Measurements from ENCODE around the gene MCC.

DNA sequence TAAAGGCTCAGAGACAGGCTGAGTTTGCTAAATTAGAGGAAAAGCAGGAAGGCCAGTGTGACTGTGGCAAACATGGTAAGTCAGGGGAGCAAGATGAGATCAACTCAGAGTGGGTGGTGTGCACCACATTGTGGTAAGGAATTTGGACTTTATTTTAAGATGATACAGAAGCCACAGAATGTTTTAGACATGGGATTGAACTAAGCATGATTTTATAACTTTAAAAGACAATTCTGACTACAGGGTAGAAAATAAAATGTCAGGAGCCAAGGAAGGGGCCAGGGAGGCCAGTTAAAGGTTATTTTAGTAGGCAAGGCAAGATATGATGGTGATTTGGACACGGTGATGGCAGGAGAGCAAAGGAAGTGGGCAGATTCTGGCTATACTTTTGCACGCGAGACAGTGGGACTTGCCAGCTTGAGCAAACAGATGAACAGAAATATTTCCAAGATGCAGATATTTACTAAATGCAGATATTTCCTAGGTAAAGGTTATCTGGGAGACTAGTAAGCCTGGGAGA, 107.4 kb downstream of the MCC start:
- TF ChIP-seq, protein P1, sequence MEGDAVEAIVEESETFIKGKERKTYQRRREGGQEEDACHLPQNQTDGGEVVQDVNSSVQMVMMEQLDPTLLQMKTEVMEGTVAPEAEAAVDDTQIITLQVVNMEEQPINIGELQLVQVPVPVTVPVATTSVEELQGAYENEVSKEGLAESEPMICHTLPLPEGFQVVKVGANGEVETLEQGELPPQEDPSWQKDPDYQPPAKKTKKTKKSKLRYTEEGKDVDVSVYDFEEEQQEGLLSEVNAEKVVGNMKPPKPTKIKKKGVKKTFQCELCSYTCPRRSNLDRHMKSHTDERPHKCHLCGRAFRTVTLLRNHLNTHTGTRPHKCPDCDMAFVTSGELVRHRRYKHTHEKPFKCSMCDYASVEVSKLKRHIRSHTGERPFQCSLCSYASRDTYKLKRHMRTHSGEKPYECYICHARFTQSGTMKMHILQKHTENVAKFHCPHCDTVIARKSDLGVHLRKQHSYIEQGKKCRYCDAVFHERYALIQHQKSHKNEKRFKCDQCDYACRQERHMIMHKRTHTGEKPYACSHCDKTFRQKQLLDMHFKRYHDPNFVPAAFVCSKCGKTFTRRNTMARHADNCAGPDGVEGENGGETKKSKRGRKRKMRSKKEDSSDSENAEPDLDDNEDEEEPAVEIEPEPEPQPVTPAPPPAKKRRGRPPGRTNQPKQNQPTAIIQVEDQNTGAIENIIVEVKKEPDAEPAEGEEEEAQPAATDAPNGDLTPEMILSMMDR (IDR thresholded peaks at IDR 0.05), result no peak
- TF ChIP-seq SIN3A (IDR thresholded peaks at IDR 0.05; ENCODE audit: borderline replicate concordance, insufficient read depth, low read depth, low read length), result no peak
- no peak for TF ChIP-seq POLR2AphosphoS5 (IDR thresholded peaks at IDR 0.05; ENCODE audit: low read depth, low read length)
- TF ChIP-seq, protein P2, sequence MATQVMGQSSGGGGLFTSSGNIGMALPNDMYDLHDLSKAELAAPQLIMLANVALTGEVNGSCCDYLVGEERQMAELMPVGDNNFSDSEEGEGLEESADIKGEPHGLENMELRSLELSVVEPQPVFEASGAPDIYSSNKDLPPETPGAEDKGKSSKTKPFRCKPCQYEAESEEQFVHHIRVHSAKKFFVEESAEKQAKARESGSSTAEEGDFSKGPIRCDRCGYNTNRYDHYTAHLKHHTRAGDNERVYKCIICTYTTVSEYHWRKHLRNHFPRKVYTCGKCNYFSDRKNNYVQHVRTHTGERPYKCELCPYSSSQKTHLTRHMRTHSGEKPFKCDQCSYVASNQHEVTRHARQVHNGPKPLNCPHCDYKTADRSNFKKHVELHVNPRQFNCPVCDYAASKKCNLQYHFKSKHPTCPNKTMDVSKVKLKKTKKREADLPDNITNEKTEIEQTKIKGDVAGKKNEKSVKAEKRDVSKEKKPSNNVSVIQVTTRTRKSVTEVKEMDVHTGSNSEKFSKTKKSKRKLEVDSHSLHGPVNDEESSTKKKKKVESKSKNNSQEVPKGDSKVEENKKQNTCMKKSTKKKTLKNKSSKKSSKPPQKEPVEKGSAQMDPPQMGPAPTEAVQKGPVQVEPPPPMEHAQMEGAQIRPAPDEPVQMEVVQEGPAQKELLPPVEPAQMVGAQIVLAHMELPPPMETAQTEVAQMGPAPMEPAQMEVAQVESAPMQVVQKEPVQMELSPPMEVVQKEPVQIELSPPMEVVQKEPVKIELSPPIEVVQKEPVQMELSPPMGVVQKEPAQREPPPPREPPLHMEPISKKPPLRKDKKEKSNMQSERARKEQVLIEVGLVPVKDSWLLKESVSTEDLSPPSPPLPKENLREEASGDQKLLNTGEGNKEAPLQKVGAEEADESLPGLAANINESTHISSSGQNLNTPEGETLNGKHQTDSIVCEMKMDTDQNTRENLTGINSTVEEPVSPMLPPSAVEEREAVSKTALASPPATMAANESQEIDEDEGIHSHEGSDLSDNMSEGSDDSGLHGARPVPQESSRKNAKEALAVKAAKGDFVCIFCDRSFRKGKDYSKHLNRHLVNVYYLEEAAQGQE (IDR thresholded peaks at IDR 0.05; ENCODE audit: insufficient read depth in 1 of 2, low read depth in 2 of 2, low read length in 1 of 2), result no peak

All from Panc1 (cell line).